Measurements from ENCODE around the gene BICDL2.

Gene BICDL2

DNA sequence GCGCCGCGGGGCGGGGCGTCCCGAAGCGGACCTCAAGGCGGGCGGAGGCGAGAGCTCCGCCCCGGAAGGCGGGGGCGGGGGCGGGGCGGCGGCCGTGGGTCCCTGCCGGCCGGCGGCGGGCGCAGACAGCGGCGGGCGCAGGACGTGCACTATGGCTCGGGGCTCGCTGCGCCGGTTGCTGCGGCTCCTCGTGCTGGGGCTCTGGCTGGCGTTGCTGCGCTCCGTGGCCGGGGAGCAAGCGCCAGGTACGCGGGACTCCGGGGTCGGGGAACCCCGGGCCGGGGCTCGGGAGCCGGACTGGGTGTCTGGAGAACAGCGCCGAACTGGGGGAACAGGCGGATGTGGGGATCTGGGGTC, 16.5 kb downstream of the BICDL2 start, which contains the start of gene TNFRSF12A:
Gene TNFRSF12A, plus strand, starts transcription at position 122 of the 357 bp plus-strand sequence. Its CDS starts 30 bp downstream, at position 152.
- TF ChIP-seq SPI1 (IDR thresholded peaks at IDR 0.05; ENCODE audit: low read depth, low read length), result no peak
- no peak for TF ChIP-seq POLR2AphosphoS5 (IDR thresholded peaks at IDR 0.05; ENCODE audit: low read depth, low read length)
- TF ChIP-seq POU2F2 (IDR thresholded peaks at IDR 0.05; ENCODE audit: low read depth, low read length), result no peak
- TF ChIP-seq TAF1 (IDR thresholded peaks at IDR 0.05; ENCODE audit: low read depth, low read length), result no peak
- TF ChIP-seq POLR2A (IDR thresholded peaks at IDR 0.05; ENCODE audit: low read depth, low read length), result no peak
- no peak for TF ChIP-seq PAX5 (IDR thresholded peaks at IDR 0.05; ENCODE audit: insufficient read depth, low read length, severe bottlenecking)
- DNase-seq (ENCODE audit: insufficient read length, low spot score), result peak; percentile 89
- no peak for FAIRE-seq

DNA sequence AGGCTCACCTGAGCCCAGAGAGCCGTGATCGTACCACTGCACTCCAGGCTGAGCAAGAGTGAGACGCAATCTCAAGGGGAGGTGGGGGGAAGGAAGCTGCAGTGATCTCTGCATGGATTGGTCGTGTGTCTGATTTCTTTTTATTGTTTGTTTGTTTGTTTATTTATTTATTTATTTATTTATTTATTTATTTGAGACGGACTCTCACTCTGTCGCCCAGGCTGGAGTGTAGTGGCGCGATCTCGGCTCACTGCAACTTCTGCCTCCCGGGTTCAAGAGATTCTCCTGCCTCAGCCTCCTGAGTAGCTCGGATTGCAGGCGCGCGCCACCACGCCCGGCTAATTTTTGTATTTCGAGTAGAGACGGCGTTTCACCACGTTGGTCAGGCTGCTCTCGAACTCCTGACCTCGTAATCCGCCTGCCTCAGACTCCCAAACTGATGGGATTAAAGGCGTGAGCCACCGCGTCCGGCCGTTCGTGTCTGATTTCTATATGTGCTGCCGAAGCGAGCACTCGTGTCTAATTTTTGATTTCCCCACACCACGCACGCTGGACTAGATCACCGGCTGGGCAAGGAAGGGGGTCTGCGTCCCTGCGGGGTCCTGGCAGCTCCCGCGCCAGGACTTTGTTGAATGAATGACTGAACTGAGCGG, 17.0 kb downstream of the BICDL2 start:
- FAIRE-seq (peak; percentile 89), DNase-seq (ENCODE audit: insufficient read length, low spot score) (no peak)
- TF ChIP-seq POLR2AphosphoS5 (IDR thresholded peaks at IDR 0.05; ENCODE audit: low read depth, low read length) (no peak), POU2F2 (IDR thresholded peaks at IDR 0.05; ENCODE audit: low read depth, low read length) (no peak), POLR2A (IDR thresholded peaks at IDR 0.05; ENCODE audit: low read depth, low read length) (no peak), PAX5 (IDR thresholded peaks at IDR 0.05; ENCODE audit: insufficient read depth, low read length, severe bottlenecking) (no peak), SPI1 (IDR thresholded peaks at IDR 0.05; ENCODE audit: low read depth, low read length) (no peak), TAF1 (IDR thresholded peaks at IDR 0.05; ENCODE audit: low read depth, low read length) (no peak)

DNA sequence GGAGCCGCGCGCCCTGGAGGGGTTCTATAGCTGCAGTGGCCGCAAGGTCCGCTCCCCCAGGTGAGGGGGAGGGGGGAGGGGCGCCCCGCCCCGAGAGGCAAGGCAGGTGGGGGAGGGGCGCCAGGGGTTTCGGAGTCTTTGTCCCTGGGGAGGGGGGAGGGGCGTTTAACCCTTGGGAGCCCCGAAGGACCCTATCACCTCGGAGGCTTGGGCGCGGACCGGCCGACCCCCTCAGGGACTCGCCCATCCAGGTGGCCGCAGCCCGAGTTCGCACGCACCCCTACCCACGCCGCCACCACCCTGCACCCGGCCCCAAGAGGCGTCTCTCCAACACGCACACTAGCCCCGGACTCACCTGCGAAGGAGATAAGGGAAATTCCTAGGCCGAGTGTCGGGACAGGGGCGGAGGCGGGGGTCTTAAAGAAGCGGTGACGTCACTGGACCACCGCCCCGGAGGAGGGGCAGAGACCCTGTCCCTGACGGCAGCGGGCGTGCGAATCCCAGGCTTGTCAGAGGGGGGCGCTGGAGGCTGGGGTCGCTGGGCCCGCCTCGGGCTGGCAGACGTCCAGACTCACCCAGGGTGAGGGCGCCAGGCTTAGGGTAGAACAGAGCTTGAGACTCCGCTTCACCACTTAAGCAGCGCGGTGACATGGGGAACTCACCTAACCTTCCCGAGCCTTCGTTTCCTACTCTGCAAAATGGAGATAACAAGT, 18.8 kb downstream of the BICDL2 start, which contains the start of gene CLDN6:
Gene CLDN6, minus strand, starts transcription at position 390 of the 713 bp plus-strand sequence. CDS start 2,162 bp downstream, outside the sequence.
- FAIRE-seq (no peak), DNase-seq (ENCODE audit: insufficient read length, low spot score) (no peak)
- TF ChIP-seq POU2F2 (IDR thresholded peaks at IDR 0.05; ENCODE audit: low read depth, low read length), result no peak
- no peak for TF ChIP-seq PAX5 (IDR thresholded peaks at IDR 0.05; ENCODE audit: insufficient read depth, low read length, severe bottlenecking)
- TF ChIP-seq POLR2AphosphoS5 (IDR thresholded peaks at IDR 0.05; ENCODE audit: low read depth, low read length), result no peak
- no peak for TF ChIP-seq SPI1 (IDR thresholded peaks at IDR 0.05; ENCODE audit: low read depth, low read length)
- TF ChIP-seq POLR2A (IDR thresholded peaks at IDR 0.05; ENCODE audit: low read depth, low read length), result no peak
- no peak for TF ChIP-seq TAF1 (IDR thresholded peaks at IDR 0.05; ENCODE audit: low read depth, low read length)

DNA sequence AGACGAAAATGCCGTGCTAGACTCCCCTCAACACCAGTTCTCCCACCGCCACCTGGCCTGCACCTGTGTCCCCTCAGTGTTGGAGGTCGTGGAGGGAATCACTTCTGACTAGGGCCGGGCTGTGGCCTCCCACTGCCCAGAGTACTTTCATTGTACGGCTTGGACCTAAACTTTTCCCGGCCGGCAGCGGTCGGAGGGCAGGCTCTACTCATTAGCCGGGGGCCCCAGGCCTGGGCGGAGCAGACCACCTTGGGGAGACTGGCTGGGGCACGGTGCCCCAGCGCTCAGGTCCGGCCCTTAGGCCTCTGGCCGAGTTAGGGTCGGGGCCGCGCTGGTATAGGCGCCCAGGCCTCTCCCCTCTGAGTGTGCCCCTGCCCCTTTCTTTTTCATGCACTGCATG, 19.4 kb downstream of the BICDL2 start:
- FAIRE-seq (no peak), DNase-seq (ENCODE audit: insufficient read length, low spot score) (no peak)
- TF ChIP-seq SPI1 (IDR thresholded peaks at IDR 0.05; ENCODE audit: low read depth, low read length) (no peak), PAX5 (IDR thresholded peaks at IDR 0.05; ENCODE audit: insufficient read depth, low read length, severe bottlenecking) (no peak), TAF1 (IDR thresholded peaks at IDR 0.05; ENCODE audit: low read depth, low read length) (no peak), POLR2A (IDR thresholded peaks at IDR 0.05; ENCODE audit: low read depth, low read length) (no peak), POLR2AphosphoS5 (IDR thresholded peaks at IDR 0.05; ENCODE audit: low read depth, low read length) (no peak), POU2F2 (IDR thresholded peaks at IDR 0.05; ENCODE audit: low read depth, low read length) (no peak)

DNA sequence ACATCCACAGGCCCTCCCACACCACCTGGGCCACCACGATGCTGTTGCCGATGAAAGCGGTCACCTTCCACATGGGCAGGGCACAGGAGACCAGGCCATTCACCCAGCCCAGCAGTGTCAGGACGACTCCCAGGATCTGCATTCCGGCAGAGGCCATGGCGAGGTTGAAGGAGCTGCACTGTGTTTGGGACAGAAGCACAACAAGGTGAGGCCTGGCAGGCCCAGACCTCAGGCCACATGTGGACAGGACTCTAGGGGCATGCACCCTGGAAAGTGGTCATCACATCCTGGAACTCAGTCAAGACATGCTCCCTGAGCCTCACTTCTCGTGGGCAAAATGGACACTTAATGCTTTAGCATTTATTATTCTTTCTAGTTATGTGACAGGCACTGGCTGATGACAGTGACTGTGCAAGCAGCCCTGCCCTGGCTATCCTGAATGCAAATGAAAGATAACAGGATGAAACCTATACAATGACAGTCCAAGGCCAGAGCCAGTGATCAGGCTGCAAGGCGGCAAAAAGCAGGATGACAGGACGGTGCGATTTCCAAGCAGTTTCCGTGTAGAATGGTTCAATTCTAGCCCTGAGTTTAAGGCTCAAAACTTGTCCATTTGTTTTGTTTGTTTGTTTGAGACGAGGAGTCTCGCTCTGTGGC, 20.8 kb downstream of the BICDL2 start:
- DNase-seq (ENCODE audit: insufficient read length, low spot score), result no peak
- FAIRE-seq, result no peak
- TF ChIP-seq POLR2AphosphoS5 (IDR thresholded peaks at IDR 0.05; ENCODE audit: low read depth, low read length), result no peak
- no peak for TF ChIP-seq TAF1 (IDR thresholded peaks at IDR 0.05; ENCODE audit: low read depth, low read length)
- no peak for TF ChIP-seq POU2F2 (IDR thresholded peaks at IDR 0.05; ENCODE audit: low read depth, low read length)
- TF ChIP-seq POLR2A (IDR thresholded peaks at IDR 0.05; ENCODE audit: low read depth, low read length), result no peak
- TF ChIP-seq SPI1 (IDR thresholded peaks at IDR 0.05; ENCODE audit: low read depth, low read length), result no peak
- no peak for TF ChIP-seq PAX5 (IDR thresholded peaks at IDR 0.05; ENCODE audit: insufficient read depth, low read length, severe bottlenecking)

DNA sequence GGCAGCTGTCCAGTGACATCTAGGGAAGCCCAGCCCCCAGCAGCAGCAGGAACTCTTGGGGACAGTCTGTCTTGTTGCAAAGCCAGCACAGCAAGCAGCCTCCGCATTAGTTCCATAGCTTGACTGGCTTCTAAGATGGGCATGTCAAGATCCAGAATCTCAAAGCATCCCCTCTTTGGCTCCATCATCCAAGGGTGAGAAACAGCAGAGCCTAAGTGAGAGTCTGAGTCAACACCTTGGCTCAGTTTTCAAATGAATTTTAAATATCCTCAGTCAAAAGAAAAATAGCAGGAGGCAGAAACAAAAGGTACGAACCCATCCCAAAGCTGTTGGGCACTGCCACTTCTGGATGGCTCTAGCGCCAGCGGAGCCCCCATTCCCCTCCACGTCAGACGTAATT, 21.8 kb downstream of the BICDL2 start:
- DNase-seq (ENCODE audit: insufficient read length, low spot score) (no peak), FAIRE-seq (no peak)
- no peak for TF ChIP-seq PAX5 (IDR thresholded peaks at IDR 0.05; ENCODE audit: insufficient read depth, low read length, severe bottlenecking)
- TF ChIP-seq POLR2A (IDR thresholded peaks at IDR 0.05; ENCODE audit: low read depth, low read length), result no peak
- TF ChIP-seq TAF1 (IDR thresholded peaks at IDR 0.05; ENCODE audit: low read depth, low read length), result no peak
- TF ChIP-seq POU2F2 (IDR thresholded peaks at IDR 0.05; ENCODE audit: low read depth, low read length), result no peak
- TF ChIP-seq POLR2AphosphoS5 (IDR thresholded peaks at IDR 0.05; ENCODE audit: low read depth, low read length), result no peak
- TF ChIP-seq SPI1 (IDR thresholded peaks at IDR 0.05; ENCODE audit: low read depth, low read length), result no peak

DNA sequence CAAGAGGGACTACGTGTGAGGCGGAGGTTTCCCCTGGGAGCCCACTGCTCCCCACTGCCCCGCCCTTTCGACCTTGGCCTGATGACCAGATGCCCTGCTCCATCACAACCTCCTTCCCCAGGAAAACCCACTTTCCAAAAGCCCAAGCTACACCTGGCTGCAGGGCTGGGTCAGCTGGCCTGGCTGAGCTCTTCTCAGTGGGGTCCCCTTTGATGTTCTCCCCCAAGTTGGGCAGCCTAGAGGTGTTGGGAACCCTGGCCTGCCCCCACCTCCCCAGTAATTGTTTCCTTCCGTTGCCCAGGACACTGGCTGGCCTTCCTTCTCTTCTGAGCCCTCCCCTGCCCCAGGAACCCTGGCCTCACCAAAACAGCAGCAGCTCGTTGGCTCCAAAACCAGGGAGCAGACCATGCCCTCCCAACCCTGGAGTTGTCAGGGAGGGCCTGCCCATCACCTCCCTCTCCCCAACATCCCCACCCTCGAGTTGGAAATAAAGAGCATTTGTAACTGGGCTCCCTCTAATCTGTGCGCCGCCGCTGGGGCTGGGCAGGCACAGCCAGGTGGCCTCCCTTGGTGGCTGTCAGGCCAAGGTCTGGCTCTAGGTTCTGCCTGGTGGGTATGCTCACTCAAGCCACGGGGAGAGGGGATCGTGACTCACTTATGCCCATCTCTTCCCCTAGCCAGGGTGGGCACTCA, 22.6 kb downstream of the BICDL2 start:
- no peak for DNase-seq (ENCODE audit: insufficient read length, low spot score)
- TF ChIP-seq POU2F2 (IDR thresholded peaks at IDR 0.05; ENCODE audit: low read depth, low read length) (no peak), POLR2AphosphoS5 (IDR thresholded peaks at IDR 0.05; ENCODE audit: low read depth, low read length) (no peak), TAF1 (IDR thresholded peaks at IDR 0.05; ENCODE audit: low read depth, low read length) (no peak), PAX5 (IDR thresholded peaks at IDR 0.05; ENCODE audit: insufficient read depth, low read length, severe bottlenecking) (no peak), POLR2A (IDR thresholded peaks at IDR 0.05; ENCODE audit: low read depth, low read length) (no peak), SPI1 (IDR thresholded peaks at IDR 0.05; ENCODE audit: low read depth, low read length) (no peak)
- no peak for FAIRE-seq

DNA sequence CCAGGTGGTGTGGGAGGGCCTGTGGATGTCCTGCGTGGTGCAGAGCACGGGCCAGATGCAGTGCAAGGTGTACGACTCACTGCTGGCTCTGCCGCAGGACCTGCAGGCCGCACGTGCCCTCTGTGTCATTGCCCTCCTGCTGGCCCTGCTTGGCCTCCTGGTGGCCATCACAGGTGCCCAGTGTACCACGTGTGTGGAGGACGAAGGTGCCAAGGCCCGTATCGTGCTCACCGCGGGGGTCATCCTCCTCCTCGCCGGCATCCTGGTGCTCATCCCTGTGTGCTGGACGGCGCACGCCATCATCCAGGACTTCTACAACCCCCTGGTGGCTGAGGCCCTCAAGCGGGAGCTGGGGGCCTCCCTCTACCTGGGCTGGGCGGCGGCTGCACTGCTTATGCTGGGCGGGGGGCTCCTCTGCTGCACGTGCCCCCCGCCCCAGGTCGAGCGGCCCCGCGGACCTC, 23.2 kb downstream of the BICDL2 start:
- FAIRE-seq, result no peak
- no peak for DNase-seq (ENCODE audit: insufficient read length, low spot score)
- TF ChIP-seq SPI1 (IDR thresholded peaks at IDR 0.05; ENCODE audit: low read depth, low read length) (no peak), POU2F2 (IDR thresholded peaks at IDR 0.05; ENCODE audit: low read depth, low read length) (no peak), TAF1 (IDR thresholded peaks at IDR 0.05; ENCODE audit: low read depth, low read length) (no peak), POLR2A (IDR thresholded peaks at IDR 0.05; ENCODE audit: low read depth, low read length) (no peak), PAX5 (IDR thresholded peaks at IDR 0.05; ENCODE audit: insufficient read depth, low read length, severe bottlenecking) (no peak), POLR2AphosphoS5 (IDR thresholded peaks at IDR 0.05; ENCODE audit: low read depth, low read length) (no peak)
